IMR-90 (cell line): ENCODE data around the gene PIK3CB. TPM values are rescaled to one million over a fixed set of nuclear protein-coding genes. Genes with fewer than 3 reads are reported as not detected.

Experiments used
- ATAC-seq: fragments of 200-7000 bp; cut with Tn5 transposase; 2 replicates; pipeline ENCODE4 v1.9.1; 2020; ENCODE audit warnings: low read depth, mild to moderate bottlenecking, moderate library complexity
- BruUV-seq: library from RNA; stranded (reverse); fragments of 400-500 nt; replicated peaks from 2 replicates; lab custom pipeline; 2021; lab: Mats Ljungman, UMichigan
- CTCF ChIA-PET: fragments of 300-600 bp; formaldehyde crosslinking; extraction: SDS; loops from one replicate; lab custom pipeline; 2021; ENCODE audit warnings: antibody characterized with exemption; lab: Yijun Ruan, JAX
- POLR2A ChIA-PET: fragments of 300-600 bp; sonication (Branson Sonifier 250); formaldehyde crosslinking; loops from one replicate; lab custom pipeline; 2022; ENCODE audit warnings: antibody characterized with exemption; ENCODE audit not compliant: unreplicated experiment; lab: Charles Lee
- DNase-seq: peaks from one replicate; pipeline ENCODE4 v3.0.0; 2013
- H2AFZ ChIP-seq: replicated peaks from 2 replicates; pipeline ENCODE3; 2013; ENCODE audit warnings: low read length, mild to moderate bottlenecking; ENCODE audit not compliant: poor library complexity
- H2AK5ac ChIP-seq: 2 replicates; pipeline ENCODE4 v1.6.1; 2013; ENCODE audit warnings: low read depth, low read length, inconsistent platforms
- H2AK9ac ChIP-seq: replicated peaks from 2 replicates; pipeline ENCODE3; 2013; ENCODE audit warnings: mild to moderate bottlenecking, low read depth, low read length, moderate library complexity; ENCODE audit not compliant: poor library complexity
- H2BK120ac ChIP-seq: 2 replicates; pipeline ENCODE4 v1.6.1; 2013; ENCODE audit warnings: low read depth, low read length, inconsistent platforms
- H2BK15ac ChIP-seq: 3 replicates; pipeline ENCODE4 v1.6.1; 2013; ENCODE audit warnings: low read depth, low read length, inconsistent platforms
- H2BK20ac ChIP-seq: 2 replicates; pipeline ENCODE4 v1.6.1; 2013; ENCODE audit warnings: low read depth, mild to moderate bottlenecking, inconsistent platforms, low read length, moderate library complexity
- H2BK5ac ChIP-seq: 2 replicates; pipeline ENCODE4 v1.6.1; 2013; ENCODE audit warnings: mild to moderate bottlenecking, low read depth, low read length, inconsistent platforms; ENCODE audit not compliant: poor library complexity, severe bottlenecking
- H3K14ac ChIP-seq: replicated peaks from 2 replicates; pipeline ENCODE4 v1.6.1; 2013; ENCODE audit warnings: low read depth, low read length, inconsistent platforms
- H3K18ac ChIP-seq: 2 replicates; pipeline ENCODE4 v1.6.1; 2013; ENCODE audit warnings: low read depth, low read length, control low read depth
- H3K23ac ChIP-seq: 2 replicates; pipeline ENCODE4 v1.6.1; 2013; ENCODE audit warnings: low read depth, low read length, inconsistent platforms
- H3K27ac ChIP-seq: 2 replicates; pipeline ENCODE4 v1.5.1; 2013; ENCODE audit warnings: mild to moderate bottlenecking, control low read depth, low read length; ENCODE audit not compliant: insufficient read depth
- H3K27me3 ChIP-seq: 2 replicates; pipeline ENCODE4 v1.6.1; 2013; ENCODE audit warnings: low read length; ENCODE audit not compliant: control insufficient read depth, insufficient read depth
- H3K36me3 ChIP-seq: 2 replicates; pipeline ENCODE4 v1.6.1; 2013; ENCODE audit warnings: low read length, mixed read lengths; ENCODE audit not compliant: control insufficient read depth, insufficient read depth
- H3K4ac ChIP-seq: 2 replicates; pipeline ENCODE4 v1.6.1; 2013; ENCODE audit warnings: low read depth, low read length, inconsistent platforms
- H3K4me1 ChIP-seq: 2 replicates; pipeline ENCODE4 v1.6.1; 2013; ENCODE audit warnings: low read length, mixed read lengths; ENCODE audit not compliant: control insufficient read depth, insufficient read depth
- H3K4me2 ChIP-seq: 2 replicates; pipeline ENCODE4 v1.6.1; 2013; ENCODE audit warnings: low read depth, mild to moderate bottlenecking, control low read depth, low read length, moderate library complexity
- H3K4me3 ChIP-seq: 2 replicates; pipeline ENCODE4 v1.5.1; 2013; ENCODE audit warnings: low read depth, mild to moderate bottlenecking, control low read depth, low read length, moderate library complexity; ENCODE audit not compliant: insufficient read depth
- H3K56ac ChIP-seq: 2 replicates; pipeline ENCODE4 v1.6.1; 2013; ENCODE audit warnings: low read length, inconsistent platforms; ENCODE audit not compliant: insufficient read depth; ENCODE audit errors: extremely low read depth
- H3K79me1 ChIP-seq, 2 experiments: 2 replicates each; pipeline ENCODE4 v1.6.1; 2013; ENCODE audit warnings: low read length in 2 of 2, inconsistent platforms in 1 of 2, low read depth in 1 of 2
- H3K9ac ChIP-seq: 2 replicates; pipeline ENCODE4 v1.6.1; 2013; ENCODE audit warnings: low read depth, low read length, control low read depth
- H3K9me1 ChIP-seq: 2 replicates; pipeline ENCODE4 v1.6.1; 2013; ENCODE audit warnings: low read length, inconsistent platforms; ENCODE audit not compliant: insufficient read depth
- H3K9me3 ChIP-seq: 2 replicates; pipeline ENCODE4 v1.6.1; 2013; ENCODE audit warnings: low read length; ENCODE audit not compliant: control insufficient read depth, insufficient read depth
- H4K20me1 ChIP-seq: 2 replicates; pipeline ENCODE4 v1.6.1; 2013; ENCODE audit warnings: low read length, inconsistent platforms; ENCODE audit not compliant: insufficient read depth
- H4K5ac ChIP-seq: 2 replicates; pipeline ENCODE4 v1.6.1; 2013; ENCODE audit warnings: mild to moderate bottlenecking, low read depth, low read length, control low read depth
- H4K8ac ChIP-seq, 2 experiments: 2 replicates each; pipeline ENCODE4 v1.6.1; 2013; ENCODE audit warnings: low read depth in 2 of 2, low read length in 2 of 2, control low read depth in 1 of 2, inconsistent platforms in 1 of 2
- H4K91ac ChIP-seq: 2 replicates; pipeline ENCODE4 v1.6.1; 2013; ENCODE audit warnings: low read depth, low read length, inconsistent platforms; ENCODE audit not compliant: insufficient read depth
- CEBPB ChIP-seq: IDR thresholded peaks from 2 replicates; pipeline ENCODE4 v1.6.1; 2012; ENCODE audit warnings: low read depth, low read length, improper control_type of control experiment
- CHD1 ChIP-seq: IDR thresholded peaks from 2 replicates; pipeline ENCODE4 v1.6.1; 2012; ENCODE audit warnings: low read depth, low read length, improper control_type of control experiment
- MAFK ChIP-seq: IDR thresholded peaks from 2 replicates; pipeline ENCODE4 v1.6.1; 2012; ENCODE audit warnings: low read depth, low read length, improper control_type of control experiment
- MXI1 ChIP-seq: IDR thresholded peaks from 2 replicates; pipeline ENCODE4 v1.6.1; 2012; ENCODE audit warnings: low read depth, mild to moderate bottlenecking, low read length, moderate library complexity, borderline replicate concordance
- WGBS, 2 experiments: methylation state at CpG; one replicate each; pipeline versions ENCODE4 v1.1.5 to v1.1.7; 2013; ENCODE audit warnings: missing lambda C conversion rate in 2 of 2; ENCODE audit not compliant: insufficient read length in 1 of 2; ENCODE audit errors: extremely low coverage in 2 of 2; 5-methylcytosine and 5-hydroxymethylcytosine counted together
- dilution Hi-C: fragments of 300-500 bp; cut with HindIII; formaldehyde crosslinking; loops from one replicate; pipeline ENCODE4 v1.14.3; 2018; ENCODE audit warnings: low sequenced_read_pairs; ENCODE audit not compliant: unreplicated experiment
- in situ Hi-C: fragments of 300-500 bp; cut with MboI; formaldehyde crosslinking; loops from 3 replicates; pipeline ENCODE4 v1.14.3; 2019; ENCODE audit warnings: low sequenced_read_pairs, inconsistent platforms, mixed read lengths
- intact Hi-C: fragments of 100-400 bp; cut with micrococcal nuclease; formaldehyde crosslinking; loops from 2 replicates; pipeline ENCODE4 v1.10.0; 2022
- polyA plus RNA-seq, 3 experiments: library from polyadenylated mRNA; depleted of rRNA; stranded (reverse); fragments of >200 nt; gene quantifications; 2 replicates each; pipeline ENCODE4 v1.2.3, GENCODE V29; 2012; ENCODE audit warnings: low replicate concordance in 1 of 3
- total RNA-seq: library from RNA; depleted of rRNA; stranded (reverse); fragments of >200 nt; gene quantifications from 2 replicates; pipeline ENCODE4 v1.2.3, GENCODE V29; 2012

The PIK3CB gene
- total and polyA plus RNA-seq, 2 of the 4 experiments (the other 2 are of a cell fraction) = 6.3 to 6.8 TPM

- Histone ChIP-seq H3K23ac (no peak overlapping the region), H3K9me3 (peaks cover 4% of the 10 kb centered on the region), H3K4me1 (peaks cover 3% of the 10 kb centered on the region; the same call in 1 of the 2 replicates), H3K79me1 (no peaks in the 10 kb centered on the region), H3K56ac (no peak overlapping the region), H4K8ac (no peak overlapping the region), H2BK20ac (no peak overlapping the region), H3K9ac (no peak overlapping the region), H2AK5ac (no peak overlapping the region), H3K18ac (no peak overlapping the region; the same call in 1 of the 2 replicates), H2BK5ac (peak overlapping the region; percentile 1), H2AFZ (no peak overlapping the region), H4K91ac (no peak overlapping the region), H3K36me3 (peaks cover 3% of the 10 kb centered on the region; the same call in 1 of the 2 replicates), H3K4me2 (no peak overlapping the region), H3K27ac (no peak overlapping the region), H3K9me1 (0 out of 2 replicates have a peak, but pooled peaks cover 2% of the 10 kb centered on the region), H3K4me3 (no peak overlapping the region), H2BK120ac (0 out of 2 replicates have a peak overlapping the region, but pooled peaks have one; percentile 18), H4K5ac (no peak overlapping the region), H3K4ac (peak overlapping the region; percentile 45; the same call in 1 of the 2 replicates), H2BK15ac (no peak overlapping the region), H3K14ac (0 out of 2 replicates have a peak overlapping the region, but pooled peaks have one; percentile 40), H3K27me3 (no peaks in the 10 kb centered on the region), H2AK9ac (no peak overlapping the region), H4K20me1 (no peaks in the 10 kb centered on the region)
- peak; percentile 51 for ATAC-seq
- in situ Hi-C loops = no loop called here
- dilution Hi-C loops = no loop called here
- CTCF ChIA-PET = interaction anchor here (1.2 kb wide), 1 partner anchor 241 kb away, joined by 4 read pairs; no protein-coding TSS in a partner anchor
- no CpG with 5 or more reads among the region's 4 CpGs for WGBS, 2 experiments
- intact Hi-C loops = no loop called here
- POLR2A ChIA-PET = no interaction called here
- peak; percentile 44 for DNase-seq
- no peak for TF ChIP-seq CEBPB
- TF ChIP-seq MXI1 = peak; percentile 33; the same call in 1 of the 2 replicates
- no peak for TF ChIP-seq MAFK
- TF ChIP-seq CHD1 = no peak
- BruUV-seq = no TSS peak
These were observed 160.8 kb downstream of the PIK3CB start for GRCh38 chr3:138673641-138674530.
